Fibroblast of the aortic adventitia (primary cell): ENCODE data around the gene KAZALD1. TPM values are rescaled to one million over a fixed set of nuclear protein-coding genes. Genes with fewer than 3 reads are reported as not detected.
"Not testable (repeated sequence)": the region's sequence is repeated elsewhere in the genome, so short reads cannot be mapped to it uniquely, and the experiment has no call there.

Experiments used
- DNase-seq: peaks from one replicate; pipeline ENCODE4 v3.0.0-alpha.2; 2010; ENCODE audit warnings: low read depth
- H3K4me3 ChIP-seq: 2 replicates; pipeline ENCODE4 v1.5.1; 2011; ENCODE audit warnings: low read depth, mild to moderate bottlenecking, control low read depth, low read length, moderate library complexity
- total RNA-seq: library from RNA; depleted of rRNA; stranded (reverse); fragments of >200 nt; gene quantifications from 2 replicates; pipeline ENCODE4 v1.2.3, GENCODE V29; 2012; ENCODE audit warnings: low replicate concordance
- TF ChIP-seq, protein P1 (sequence below): IDR thresholded peaks from 2 replicates; pipeline ENCODE4 v1.5.1; 2011; ENCODE audit warnings: mild to moderate bottlenecking, low read length, control low read depth, inconsistent platforms; ENCODE audit not compliant: insufficient read depth

The KAZALD1 gene
- total RNA-seq, 1 donor: 62.4 TPM

DNA sequence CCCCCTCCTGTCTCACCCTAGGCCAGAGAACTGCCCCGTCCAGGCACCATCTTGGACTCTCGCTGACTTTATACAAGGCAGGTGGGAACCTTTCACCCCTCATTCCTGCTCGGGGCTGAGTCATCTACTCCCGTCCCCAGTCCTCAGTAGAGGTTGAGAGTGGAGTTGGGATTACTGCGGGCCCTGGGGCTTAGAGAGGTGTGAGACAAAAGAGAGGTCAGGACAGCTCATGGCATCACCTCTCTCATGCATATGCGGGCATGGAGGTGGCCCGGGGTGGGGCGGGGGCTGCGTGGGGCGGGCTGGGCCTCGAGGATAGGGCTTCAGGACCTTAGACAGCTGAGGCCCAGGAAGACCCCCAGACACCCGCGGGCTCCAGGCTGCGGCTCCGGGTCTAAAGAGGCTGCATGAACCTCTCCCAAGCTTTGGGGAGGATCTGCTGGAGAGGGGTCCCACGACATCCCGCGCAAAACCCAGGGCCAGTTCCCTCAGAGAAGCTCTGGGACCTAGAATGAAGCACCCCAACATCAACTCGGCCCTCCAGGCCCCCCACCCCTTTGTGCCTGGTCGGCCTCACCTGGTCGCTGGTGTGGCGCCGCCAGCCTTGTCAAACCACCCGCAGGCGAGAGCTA is 31.2 kb upstream of the KAZALD1 start:
- H3K4me3 ChIP-seq: peak overlapping the region; percentile 92
- no peak for DNase-seq
- TF ChIP-seq, protein P1, sequence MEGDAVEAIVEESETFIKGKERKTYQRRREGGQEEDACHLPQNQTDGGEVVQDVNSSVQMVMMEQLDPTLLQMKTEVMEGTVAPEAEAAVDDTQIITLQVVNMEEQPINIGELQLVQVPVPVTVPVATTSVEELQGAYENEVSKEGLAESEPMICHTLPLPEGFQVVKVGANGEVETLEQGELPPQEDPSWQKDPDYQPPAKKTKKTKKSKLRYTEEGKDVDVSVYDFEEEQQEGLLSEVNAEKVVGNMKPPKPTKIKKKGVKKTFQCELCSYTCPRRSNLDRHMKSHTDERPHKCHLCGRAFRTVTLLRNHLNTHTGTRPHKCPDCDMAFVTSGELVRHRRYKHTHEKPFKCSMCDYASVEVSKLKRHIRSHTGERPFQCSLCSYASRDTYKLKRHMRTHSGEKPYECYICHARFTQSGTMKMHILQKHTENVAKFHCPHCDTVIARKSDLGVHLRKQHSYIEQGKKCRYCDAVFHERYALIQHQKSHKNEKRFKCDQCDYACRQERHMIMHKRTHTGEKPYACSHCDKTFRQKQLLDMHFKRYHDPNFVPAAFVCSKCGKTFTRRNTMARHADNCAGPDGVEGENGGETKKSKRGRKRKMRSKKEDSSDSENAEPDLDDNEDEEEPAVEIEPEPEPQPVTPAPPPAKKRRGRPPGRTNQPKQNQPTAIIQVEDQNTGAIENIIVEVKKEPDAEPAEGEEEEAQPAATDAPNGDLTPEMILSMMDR: no peak

- H3K4me3 ChIP-seq: peak within 1 kb of the TSS; percentile 92
- TF ChIP-seq, protein P1: no peak
- peak; percentile 95 for DNase-seq
Observed at GRCh38 chr10:101031128-101031795, 30.5 kb upstream of the KAZALD1 start, which contains the start of the genes PDZD7 and SFXN3. TSS of gene PDZD7 (minus strand) at chr10:101031129. CDS start at chr10:101030219, 910 bp downstream. TSS of gene SFXN3 (plus strand) at chr10:101031234. CDS start at chr10:101034695, 3,461 bp downstream.

DNA sequence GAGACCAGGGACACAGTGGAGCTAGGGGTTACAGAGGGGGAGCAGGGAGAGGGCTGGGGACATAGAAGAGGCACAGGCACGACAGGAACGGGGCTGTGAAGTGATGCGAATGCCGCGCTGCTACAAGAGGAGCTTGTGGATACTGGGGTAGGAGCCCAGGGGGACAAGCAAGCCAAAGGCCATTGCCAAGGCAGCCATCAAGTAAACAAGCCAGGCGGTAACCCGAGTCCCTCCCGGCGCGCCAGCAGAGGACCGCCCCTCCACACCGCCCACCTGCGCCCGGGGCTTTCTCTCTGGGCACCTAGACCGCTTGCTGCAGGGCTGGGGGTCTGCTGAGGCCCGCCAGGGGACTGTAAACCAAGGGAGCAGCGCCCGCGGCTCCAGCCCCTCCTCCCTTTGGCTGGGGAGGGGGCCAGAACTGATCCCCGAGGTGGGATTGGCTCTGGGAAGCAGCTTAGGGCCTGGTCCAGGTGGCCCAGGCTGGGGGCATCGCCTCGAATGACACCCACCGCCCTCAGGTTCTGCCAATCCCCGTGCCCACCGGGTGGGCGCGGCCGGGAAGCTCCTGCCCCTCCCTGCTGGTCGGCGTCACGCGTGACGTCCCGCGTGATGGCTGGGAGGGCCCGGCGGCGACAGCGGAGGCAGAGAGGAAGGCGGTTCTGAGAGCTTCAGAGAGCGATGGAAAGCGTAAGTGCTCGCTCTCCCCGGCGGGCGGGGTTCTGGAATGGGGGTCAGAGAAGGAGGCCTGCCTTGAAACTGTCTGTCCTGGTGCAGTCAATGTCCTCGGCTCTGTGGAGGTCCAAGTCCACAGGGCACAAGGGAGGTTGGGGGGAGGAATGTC is 29.8 kb upstream of the KAZALD1 start:
- H3K4me3 ChIP-seq: peak overlapping the region; percentile 92
- TF ChIP-seq, protein P1: no peak
- peak; percentile 68 for DNase-seq

DNA sequence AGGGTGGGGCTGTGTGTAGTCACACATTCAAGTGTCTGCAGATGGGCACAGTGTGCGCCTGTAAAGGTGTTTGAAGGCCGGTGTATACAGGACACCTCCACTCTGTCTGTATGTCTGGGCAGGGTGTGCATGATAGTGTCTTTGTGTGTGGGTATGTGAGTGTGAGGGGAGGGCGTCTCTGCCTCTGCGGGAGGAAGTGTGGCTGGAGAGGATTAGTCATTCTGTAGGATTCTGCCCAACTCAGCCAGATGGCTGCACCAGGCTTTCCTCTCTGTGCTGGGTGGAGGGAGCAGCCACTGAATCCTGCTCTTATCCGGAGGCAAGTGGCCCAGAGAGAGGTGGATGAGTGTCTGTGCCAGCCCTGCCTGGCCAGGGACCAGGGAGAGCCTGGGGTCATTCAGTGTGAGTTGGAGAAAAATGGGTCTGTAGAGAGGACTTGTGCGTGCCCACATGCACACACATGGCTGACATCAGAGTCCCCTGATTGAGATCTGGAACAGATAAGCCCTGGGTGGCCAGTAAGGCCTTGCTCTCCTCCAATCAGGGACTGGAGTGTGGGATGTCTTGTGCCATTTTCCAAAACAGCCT is 29.1 kb upstream of the KAZALD1 start:
- DNase-seq: peak; percentile 90
- TF ChIP-seq, protein P1: no peak
- peak overlapping the region; percentile 92 for H3K4me3 ChIP-seq

GRCh38 chr10:101033276-101033675 is 28.5 kb upstream of the KAZALD1 start:
- TF ChIP-seq, protein P1: no peak
- H3K4me3 ChIP-seq: peak overlapping the region; percentile 92
- DNase-seq: no peak

- not testable (repeated sequence) for DNase-seq, H3K4me3 ChIP-seq
Observed at GRCh38 chr10:101034404-101034803, 27.4 kb upstream of the KAZALD1 start.

- DNase-seq: no peak
- TF ChIP-seq, protein P1: no peak
- no peak overlapping the region for H3K4me3 ChIP-seq
Observed at GRCh38 chr10:101035314-101035713, 26.5 kb upstream of the KAZALD1 start.
